NK-92 treated with Interleukin-12 subunit alpha and Interleukin-12 subunit beta, amount 100 ng/mL, for 24 hours (cell line): ENCODE measurements around the gene KLHDC7B.
"Not testable (repeated sequence)": the region's sequence is repeated elsewhere in the genome, so short reads cannot be mapped to it uniquely, and the experiment has no call there.

Source experiments
- DNase-seq: peaks from one replicate; lab custom pipeline; 2025; lab: John Stamatoyannopoulos, UW

Gene KLHDC7B

GRCh38 chr22:50529897-50530579 lies 15.7 kb upstream of the KLHDC7B start, which contains the start of gene TYMP:
Gene TYMP, minus strand, starts transcription at chr22:50530012. Its CDS starts 303 bp downstream, at chr22:50529709.
- peak; percentile 78 for DNase-seq

- no peak for DNase-seq
Observed at GRCh38 chr22:50530580-50530876, 15.2 kb upstream of the KLHDC7B start.

- peak; percentile 85 for DNase-seq
Observed at GRCh38 chr22:50530877-50531545, 14.7 kb upstream of the KLHDC7B start.

DNA sequence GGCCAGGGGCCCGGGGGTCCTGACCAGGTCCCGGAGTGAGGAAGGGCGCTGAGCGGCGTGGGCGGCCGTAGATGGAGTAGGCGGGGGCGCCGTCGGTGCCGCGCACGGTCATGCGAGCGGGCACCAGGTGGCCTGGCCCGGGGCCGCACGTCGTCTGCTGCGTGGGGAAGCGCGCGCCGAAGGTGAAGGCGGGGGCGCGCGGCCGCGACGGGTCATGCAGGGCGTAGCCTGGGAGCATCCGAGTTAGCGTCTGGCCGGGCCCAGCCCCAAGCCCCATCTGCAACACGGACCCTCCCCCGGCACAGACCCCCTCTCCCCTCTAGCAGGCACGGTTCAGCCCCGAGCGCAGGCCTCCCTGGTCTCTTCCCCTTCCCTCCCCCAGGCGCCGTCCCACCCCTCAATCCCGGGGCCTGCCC lies 14.1 kb upstream of the KLHDC7B start:
- DNase-seq, result peak; percentile 58

DNA sequence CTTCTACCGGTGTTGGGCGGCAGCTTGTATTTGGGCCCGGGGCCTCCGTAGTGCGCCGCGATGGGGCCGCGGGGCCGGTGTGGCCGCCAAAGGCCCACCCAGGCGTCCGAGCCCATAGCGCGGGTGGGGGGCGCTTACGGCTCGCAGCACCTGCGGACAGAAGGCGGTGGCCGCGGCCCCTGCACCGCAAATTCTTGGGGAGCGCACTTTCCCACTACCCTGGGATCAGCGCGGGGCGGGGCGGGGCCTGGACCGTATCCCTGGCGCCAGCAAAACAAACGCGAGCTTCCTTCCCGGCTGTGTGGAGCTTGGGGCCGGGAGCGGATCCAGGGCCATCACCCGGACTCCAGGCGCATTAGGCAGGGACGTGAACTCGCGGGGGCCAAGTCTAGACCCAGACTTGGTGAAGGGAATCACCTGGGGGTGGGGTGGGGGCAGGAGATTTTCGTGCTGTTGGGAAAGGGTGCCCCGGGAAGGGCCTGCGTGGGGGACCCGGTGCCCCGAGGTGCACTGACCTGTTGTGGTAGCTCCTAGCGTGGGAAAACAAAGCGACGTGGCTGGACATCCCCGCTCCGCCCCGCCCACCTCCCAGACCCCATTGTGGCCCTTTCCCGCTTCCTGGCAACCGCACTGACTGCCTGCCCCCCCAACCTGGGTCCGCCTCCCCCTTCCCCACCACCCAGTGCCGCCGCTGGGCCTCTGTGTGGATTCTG lies 13.6 kb upstream of the KLHDC7B start:
- DNase-seq, result peak; percentile 40

DNA sequence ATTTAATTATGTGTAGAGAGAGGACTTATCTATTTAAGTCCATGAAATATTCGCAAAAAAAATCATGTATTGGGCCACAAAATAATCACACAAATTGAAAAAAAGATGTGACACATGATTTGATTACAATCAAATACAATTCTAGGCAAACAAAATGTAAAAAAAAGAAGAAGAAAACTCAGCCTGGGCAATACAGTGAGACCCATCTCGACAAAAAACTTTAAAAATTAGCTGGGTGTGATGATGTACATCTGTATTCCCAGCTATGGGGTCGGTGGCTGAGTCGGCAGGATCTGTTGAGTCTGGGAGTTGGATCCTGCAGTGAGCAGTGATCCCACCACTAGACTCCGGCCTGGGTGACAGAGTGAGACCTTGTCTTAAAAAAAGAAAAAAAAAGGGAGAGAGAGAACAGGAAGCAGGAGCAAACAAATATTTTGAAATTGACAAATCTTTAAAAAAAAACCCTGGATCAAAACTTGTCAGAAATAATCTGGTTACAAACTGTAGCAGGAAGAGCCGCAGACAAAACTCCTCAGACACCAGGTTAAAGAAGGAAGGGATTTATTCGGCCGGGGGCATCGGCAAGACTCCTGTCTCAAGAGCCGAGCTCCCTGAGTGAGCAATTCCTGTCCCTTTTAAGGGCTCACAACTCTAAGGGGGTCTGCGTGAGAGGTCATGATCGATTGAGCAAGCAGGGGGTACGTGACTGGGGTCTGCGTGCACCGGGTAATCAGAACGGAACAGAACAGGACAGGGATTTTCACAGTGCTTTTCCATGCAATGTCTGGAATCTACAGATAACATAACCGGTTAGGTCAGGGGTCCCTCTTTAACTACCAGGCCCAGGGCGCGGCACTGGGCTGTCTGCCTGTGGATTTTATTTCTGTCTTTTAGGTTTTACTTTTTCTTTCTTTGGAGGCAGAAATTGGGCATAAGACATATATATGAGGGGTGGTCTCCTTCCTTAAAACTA lies 12.6 kb upstream of the KLHDC7B start:
- DNase-seq, result no peak

DNA sequence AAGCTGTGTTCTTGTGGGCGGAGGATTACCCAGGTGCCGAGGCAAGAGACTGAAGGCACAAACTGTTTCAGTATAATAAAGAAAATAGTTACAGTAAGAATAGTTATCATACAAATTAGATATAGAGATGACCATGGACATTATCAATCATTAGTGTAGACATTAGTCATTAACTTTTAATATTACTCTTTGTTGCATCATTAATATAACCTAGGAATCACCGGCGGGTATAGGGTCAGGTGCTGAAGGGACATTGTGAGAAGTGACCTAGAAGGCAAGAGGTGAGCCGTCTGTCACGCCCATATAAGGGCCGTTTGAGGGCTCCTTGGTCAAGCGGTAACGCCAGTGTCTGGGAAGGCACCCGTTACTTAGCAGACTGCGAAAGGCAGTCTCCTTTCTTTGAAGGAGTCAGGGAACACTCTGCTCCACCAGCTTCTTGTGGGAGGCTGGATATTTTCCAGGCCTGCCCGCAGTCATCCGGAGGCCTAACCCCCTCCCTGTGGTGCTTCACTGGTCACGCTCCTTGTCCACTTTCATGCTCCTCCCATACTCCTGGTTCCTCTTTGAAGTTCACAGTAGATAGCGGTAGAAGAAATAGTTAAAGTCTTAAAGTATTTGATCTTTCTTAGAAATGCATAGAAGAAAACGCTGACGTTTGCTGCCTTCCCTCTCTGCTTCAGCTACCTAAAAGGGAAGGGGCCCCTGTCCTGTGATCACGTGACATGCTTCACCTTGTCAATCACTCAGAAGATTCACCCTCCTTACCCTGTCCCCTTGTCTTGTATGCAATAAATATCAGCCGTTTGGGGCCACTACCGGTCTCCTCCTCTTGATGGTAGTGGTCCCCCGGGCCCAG lies 11.6 kb upstream of the KLHDC7B start:
- not testable (repeated sequence) for DNase-seq

- no peak for DNase-seq
Observed at GRCh38 chr22:50535113-50535512, 10.6 kb upstream of the KLHDC7B start.

GRCh38 chr22:50536226-50536625 lies 9.5 kb upstream of the KLHDC7B start:
- no peak for DNase-seq

- DNase-seq, result no peak
Observed at GRCh38 chr22:50537765-50538164, 7.9 kb upstream of the KLHDC7B start.

DNA sequence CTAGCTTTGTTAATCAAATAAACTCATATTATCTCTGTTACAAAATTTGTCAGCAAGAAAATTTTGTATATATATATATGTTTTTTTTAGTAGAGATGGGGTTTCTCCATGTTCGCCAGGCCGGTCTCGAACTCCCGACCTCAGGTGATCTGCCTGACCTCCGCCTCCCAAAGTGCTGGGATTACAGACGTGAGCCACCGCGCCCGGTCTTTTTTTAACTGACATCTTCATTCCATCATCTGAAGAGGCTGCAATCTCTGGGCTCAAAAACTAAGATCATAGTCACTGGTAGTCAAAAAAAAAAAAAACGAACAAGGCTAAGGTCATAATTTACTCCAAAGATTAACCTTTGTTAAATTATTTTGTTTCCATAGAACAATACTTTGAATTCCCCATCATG lies 5.3 kb upstream of the KLHDC7B start:
- DNase-seq, result no peak

- peak; percentile 50 for DNase-seq
Observed at GRCh38 chr22:50541667-50542026, 4.1 kb upstream of the KLHDC7B start.

DNA sequence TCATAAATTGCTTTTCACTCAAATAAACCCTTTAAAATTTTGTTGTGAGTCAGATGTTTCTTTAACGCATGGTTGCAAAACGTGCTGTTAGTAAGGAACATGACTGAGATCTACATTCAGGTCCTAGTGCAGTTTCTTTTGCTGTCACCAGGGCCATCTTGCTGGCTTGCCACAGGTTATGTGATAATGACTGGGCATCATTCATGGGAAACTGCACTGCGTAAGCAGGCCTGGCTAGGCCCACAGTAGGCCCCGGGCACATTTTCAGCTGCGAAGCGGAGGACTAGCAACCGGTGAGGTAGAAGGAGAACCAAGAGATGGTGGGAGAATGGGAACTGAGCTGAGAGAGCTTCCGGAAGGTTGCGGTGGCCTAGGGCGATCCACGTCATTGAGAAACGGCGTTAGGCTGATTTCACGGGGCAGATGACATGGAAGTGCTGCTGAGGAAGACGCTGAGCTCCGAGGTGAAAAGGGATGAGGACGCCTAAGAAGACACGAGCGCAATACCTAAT lies 3.2 kb upstream of the KLHDC7B start:
- DNase-seq, result no peak

GRCh38 chr22:50544078-50544745 lies 1.5 kb upstream of the KLHDC7B start:
- DNase-seq, result peak; percentile 83

- no peak for DNase-seq
Observed at GRCh38 chr22:50544746-50545253, 899 bp upstream of the KLHDC7B start.

DNA sequence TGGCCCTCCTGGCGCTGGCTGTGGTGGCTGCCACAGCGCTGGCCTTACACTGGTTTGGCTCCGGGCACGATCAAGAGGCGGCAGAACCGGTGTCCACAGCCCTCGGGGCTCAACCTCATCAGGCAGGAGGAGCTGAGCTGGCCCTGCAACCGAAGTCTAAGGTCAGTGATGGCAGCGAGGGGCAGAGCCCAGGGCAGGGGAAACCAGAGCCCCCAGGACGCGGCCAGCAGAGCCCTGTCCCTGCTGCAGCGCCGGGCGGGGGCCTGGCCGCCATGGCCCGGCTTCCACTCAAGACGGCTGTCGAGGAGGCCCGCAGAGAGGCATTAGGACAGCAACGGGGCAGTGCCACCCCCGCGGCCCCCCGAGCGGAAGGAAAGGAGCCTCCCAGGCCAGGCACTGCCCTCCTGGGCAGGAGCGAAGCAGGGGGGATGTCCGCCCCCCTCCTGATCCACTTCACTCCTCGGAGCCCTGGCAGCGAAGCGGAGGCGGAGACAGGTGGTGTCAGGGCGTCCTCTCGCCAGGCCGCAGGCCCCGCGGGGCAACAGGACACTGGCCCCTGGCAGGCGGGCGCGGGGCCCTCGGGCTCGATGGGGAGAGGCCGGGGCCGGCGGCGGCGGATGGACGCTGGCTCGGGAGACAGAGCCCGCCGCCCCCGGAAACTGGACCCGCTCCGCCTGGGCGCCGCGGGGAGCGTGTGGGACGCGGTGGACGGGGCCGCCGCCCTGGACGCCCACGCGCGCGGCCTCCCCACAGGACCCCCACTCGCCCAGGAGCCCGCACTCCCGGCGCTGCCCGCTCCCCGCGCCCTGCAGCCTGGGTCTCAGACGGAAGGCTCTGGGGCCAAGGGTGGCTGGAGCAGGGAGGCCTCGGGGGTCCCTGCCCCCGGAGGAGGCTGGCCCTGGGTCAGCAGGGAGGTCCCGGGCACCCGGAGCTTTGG lies 895 bp downstream of the KLHDC7B start:
- DNase-seq, result no peak

DNA sequence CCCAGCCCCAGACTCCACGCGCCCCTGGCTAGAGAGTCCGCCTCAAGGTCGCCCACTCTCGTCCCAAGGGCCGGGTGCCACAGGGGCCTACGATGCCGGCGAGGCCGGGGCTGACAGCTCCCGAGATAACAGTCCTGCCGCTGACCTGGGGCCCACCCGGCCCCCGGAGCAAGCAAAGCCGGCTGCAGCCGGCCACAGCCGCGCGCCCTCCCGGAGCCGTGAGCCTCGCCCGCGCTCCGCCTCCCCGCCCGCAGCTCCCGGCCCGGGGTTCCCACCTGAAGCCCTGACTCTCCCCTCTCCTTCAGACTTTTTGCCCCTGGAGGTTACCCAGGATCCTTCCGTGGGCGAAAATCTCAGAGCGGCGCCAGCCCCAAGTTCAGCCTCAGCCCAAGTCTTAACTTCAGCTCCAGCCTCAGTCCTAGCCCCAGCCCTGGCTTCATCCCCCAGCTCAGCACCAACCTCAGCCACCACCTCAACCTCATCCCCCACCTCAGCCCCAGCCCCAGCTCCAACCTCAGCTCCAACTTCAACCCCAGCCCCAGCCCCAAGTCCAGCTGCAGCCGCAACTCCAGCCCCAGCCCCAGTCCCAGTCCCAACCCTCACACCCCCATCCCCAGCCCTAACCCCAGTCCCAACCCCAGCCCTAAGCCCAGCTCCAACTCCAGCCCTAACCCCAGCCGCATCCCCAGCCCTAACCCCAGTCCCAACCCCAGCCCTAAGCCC lies 1.7 kb downstream of the KLHDC7B start:
- DNase-seq, result no peak
